Ovary (tissue), 9 donors: ENCODE data around the gene RAB3B. TPM values are rescaled to one million over a fixed set of nuclear protein-coding genes. Genes with fewer than 3 reads are reported as not detected.

Experiments
- DNase-seq, 5 donors: peaks; one replicate each; pipeline ENCODE4 v3.0.0-alpha.2; 2019 to 2020
- H3K27ac ChIP-seq, 2 donors: fragments of 200-600 bp; one replicate each; pipeline versions ENCODE4 v1.5.1 to v1.8.0; 2019 to 2022
- H3K27me3 ChIP-seq: fragments of 200-600 bp; one replicate; pipeline ENCODE4 v1.8.0; 2022
- H3K36me3 ChIP-seq: fragments of 200-600 bp; sonication (generic); one replicate; pipeline ENCODE4 v1.5.1; 2019
- H3K4me1 ChIP-seq: one replicate; pipeline ENCODE4 v1.8.1; 2013; ENCODE audit warnings: mild to moderate bottlenecking, moderate library complexity; ENCODE audit not compliant: insufficient read depth
- H3K4me3 ChIP-seq: fragments of 200-600 bp; sonication (generic); one replicate; pipeline ENCODE4 v1.5.1; 2017
- H3K9me3 ChIP-seq, 2 donors: fragments of 200-600 bp in 1 of 2; sonication (generic) in 1 of 2; one replicate each; pipeline versions ENCODE4 v1.5.1 to v1.8.1; 2013 to 2019; ENCODE audit warnings: mild to moderate bottlenecking in 1 of 2, moderate library complexity in 1 of 2
- EP300 ChIP-seq: sonication (generic); formaldehyde crosslinking; IDR thresholded peaks from one replicate; pipeline ENCODE4 v1.6.1; 2017; ENCODE audit warnings: antibody characterized with exemption
- POLR2A ChIP-seq: fragments of 450-650 bp; IDR thresholded peaks from one replicate; pipeline ENCODE4 v1.6.1; 2017; ENCODE audit warnings: antibody characterized with exemption, mild to moderate bottlenecking, moderate library complexity
- WGBS, 3 donors: extraction: QIAGEN DNeasy Blood & Tissue Kit in 1 of 3; methylation state at CpG; one replicate each; pipeline versions ENCODE4 v1.1.5 to v1.1.7; 2013 to 2017; 5-methylcytosine and 5-hydroxymethylcytosine counted together
- intact Hi-C, 4 donors: fragments of 100-400 bp; cut with DNase I; formaldehyde crosslinking; loops; one replicate each; pipeline versions ENCODE4 v1.11.0 to v1.15.1; 2022 to 2023
- polyA plus RNA-seq, 2 donors: library from polyadenylated mRNA; stranded (reverse); fragments of 200-250 nt in 1 of 2; fragments of 350-450 nt in 1 of 2; fragmentation: Illumina TruSeq in 1 of 2; extraction: RNeasy Lipid Tissue Mini Kit (QIAGEN cat#74804) in 1 of 2; gene quantifications; one replicate each; pipeline ENCODE4 v1.2.3, GENCODE V29; 2013 to 2014
- total RNA-seq, 7 donors: library from RNA; depleted of rRNA in 2 of 7; stranded (reverse); fragments of >200 nt in 2 of 7; fragmentation: NEBNext Ultra II Directional in 3 of 7; extraction: Animal tissue kit (Norgen Biotek cat#: 25700) in 3 of 7; gene quantifications; one replicate each; pipeline versions ENCODE4 v1.1.0 to v1.2.4, GENCODE V29; 2016 to 2023
- TF ChIP-seq, protein P1 (sequence below), 3 donors: fragments of 450-650 bp in 2 of 3; fragments of 200-600 bp in 1 of 3; IDR thresholded peaks; one replicate each; pipeline versions ENCODE4 v1.5.1 to v1.8.0; 2016 to 2022; ENCODE audit warnings: antibody characterized with exemption in 3 of 3, mild to moderate bottlenecking in 1 of 3
- donor health status: DM: no; HTN: no; CAD: no; lungs with moderate emphysema.
- donor health status: DM: no; HTN: no; CAD: no.
- donor health status: Bipolar disorder and iron deficiency.
- donor health status: DM: yes; HTN: yes; CAD: no.
- donor health status: DM: no; HTN: no; CAD: no.
- donor health status: DM: yes; HTN: yes; CAD: no.

RAB3B gene
- total and polyA plus RNA-seq, 9 donors = 1.1 to 8.2 (median 2.9) TPM

DNA sequence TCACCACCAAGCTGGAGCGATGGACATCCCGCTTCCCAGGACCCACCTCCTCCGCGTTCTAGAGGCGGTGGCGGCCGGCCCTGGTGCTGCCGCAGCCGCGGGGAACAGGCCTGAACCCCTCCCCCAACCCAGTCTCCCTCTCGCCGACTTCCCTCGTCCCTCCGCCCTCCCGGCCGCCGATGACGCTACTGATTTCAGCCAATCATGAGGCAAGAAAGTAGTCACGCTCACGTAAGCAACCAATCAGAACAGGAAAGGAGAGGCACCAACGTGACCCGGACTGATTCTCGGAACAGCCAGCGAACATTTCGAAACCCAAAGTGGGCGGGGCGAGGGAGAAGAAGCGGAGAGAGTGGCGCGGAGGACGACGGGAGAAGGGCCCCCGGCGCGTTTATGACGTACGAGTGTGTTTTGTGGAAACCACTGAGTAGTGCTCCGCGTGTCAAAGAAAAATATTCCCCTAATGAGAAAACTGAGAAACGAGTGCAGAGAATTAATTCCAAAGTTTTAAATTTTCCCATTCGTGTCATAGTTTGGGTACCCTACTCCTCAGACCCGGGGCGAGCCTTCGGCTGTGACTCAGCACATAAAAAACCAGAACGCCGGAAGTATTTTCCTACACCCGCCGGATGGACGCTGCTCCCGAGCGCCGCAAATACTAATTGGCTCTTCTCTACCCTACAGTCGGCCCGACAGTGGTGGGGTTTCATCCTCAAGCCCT is 111.7 kb downstream of the RAB3B start, which contains the start of gene NRDC:
NRDC (minus strand) TSS at position 112 of the 721 bp plus-strand sequence. CDS start 112 bp downstream, outside the sequence.
- peak within 1 kb of the TSS; percentile 82 to 95 for H3K27ac ChIP-seq
- H3K9me3 ChIP-seq = no peaks in the 10 kb centered on the region
- TF ChIP-seq, protein P1, sequence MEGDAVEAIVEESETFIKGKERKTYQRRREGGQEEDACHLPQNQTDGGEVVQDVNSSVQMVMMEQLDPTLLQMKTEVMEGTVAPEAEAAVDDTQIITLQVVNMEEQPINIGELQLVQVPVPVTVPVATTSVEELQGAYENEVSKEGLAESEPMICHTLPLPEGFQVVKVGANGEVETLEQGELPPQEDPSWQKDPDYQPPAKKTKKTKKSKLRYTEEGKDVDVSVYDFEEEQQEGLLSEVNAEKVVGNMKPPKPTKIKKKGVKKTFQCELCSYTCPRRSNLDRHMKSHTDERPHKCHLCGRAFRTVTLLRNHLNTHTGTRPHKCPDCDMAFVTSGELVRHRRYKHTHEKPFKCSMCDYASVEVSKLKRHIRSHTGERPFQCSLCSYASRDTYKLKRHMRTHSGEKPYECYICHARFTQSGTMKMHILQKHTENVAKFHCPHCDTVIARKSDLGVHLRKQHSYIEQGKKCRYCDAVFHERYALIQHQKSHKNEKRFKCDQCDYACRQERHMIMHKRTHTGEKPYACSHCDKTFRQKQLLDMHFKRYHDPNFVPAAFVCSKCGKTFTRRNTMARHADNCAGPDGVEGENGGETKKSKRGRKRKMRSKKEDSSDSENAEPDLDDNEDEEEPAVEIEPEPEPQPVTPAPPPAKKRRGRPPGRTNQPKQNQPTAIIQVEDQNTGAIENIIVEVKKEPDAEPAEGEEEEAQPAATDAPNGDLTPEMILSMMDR (IDR thresholded peaks at IDR 0.05) = no peak
- TF ChIP-seq POLR2A (peak; percentile 96), EP300 (peak; percentile 44)
- H3K4me1 ChIP-seq = peaks cover 12% of the 10 kb centered on the region
- WGBS, 3 donors = 0% methylated on average over 54 of the region's 54 CpGs
- peak within 1 kb of the TSS; percentile 94 for H3K4me3 ChIP-seq
- no peaks in the 10 kb centered on the region for H3K36me3 ChIP-seq
- peak; percentile 99 to 100 (median 100) for DNase-seq
- no peaks in the 10 kb centered on the region for H3K27me3 ChIP-seq
- intact Hi-C loops = loop anchor here in 1 of 4 donors (5.0 kb wide), 1 partner anchor 261 kb away; the partner anchor contains the start of gene OSBPL9

DNA sequence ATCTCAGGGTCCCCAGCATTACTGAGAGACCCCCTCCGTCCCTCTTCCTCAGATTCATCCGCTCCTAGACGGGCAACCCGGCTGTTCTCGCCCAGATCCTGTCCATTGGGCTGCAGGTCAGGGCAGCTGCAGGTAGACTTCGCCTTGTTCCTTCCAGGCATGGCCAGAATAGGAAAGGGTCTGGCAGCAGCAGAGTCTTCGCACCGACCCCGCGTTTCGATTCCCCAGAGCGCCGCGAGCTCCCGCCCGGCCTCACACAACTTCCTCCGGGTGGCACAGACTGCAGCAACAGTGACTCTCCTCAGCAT is 112.2 kb downstream of the RAB3B start:
- H3K27ac ChIP-seq = peak overlapping the region; percentile 82 to 92
- H3K36me3 ChIP-seq = no peaks in the 10 kb centered on the region
- H3K4me1 ChIP-seq = peaks cover 12% of the 10 kb centered on the region
- DNase-seq = no peak
- H3K9me3 ChIP-seq = no peaks in the 10 kb centered on the region
- TF ChIP-seq, protein P1 (IDR thresholded peaks at IDR 0.05) = peak in 1 of 3 donors; percentile 12
- no peak for TF ChIP-seq POLR2A
- intact Hi-C loops = loop anchor here in 1 of 4 donors (5.0 kb wide), 1 partner anchor 261 kb away; the partner anchor contains the start of gene OSBPL9
- H3K27me3 ChIP-seq = no peaks in the 10 kb centered on the region
- H3K4me3 ChIP-seq = peak overlapping the region; percentile 94
- WGBS, 3 donors = 0% methylated on average over 17 of the region's 17 CpGs

DNA sequence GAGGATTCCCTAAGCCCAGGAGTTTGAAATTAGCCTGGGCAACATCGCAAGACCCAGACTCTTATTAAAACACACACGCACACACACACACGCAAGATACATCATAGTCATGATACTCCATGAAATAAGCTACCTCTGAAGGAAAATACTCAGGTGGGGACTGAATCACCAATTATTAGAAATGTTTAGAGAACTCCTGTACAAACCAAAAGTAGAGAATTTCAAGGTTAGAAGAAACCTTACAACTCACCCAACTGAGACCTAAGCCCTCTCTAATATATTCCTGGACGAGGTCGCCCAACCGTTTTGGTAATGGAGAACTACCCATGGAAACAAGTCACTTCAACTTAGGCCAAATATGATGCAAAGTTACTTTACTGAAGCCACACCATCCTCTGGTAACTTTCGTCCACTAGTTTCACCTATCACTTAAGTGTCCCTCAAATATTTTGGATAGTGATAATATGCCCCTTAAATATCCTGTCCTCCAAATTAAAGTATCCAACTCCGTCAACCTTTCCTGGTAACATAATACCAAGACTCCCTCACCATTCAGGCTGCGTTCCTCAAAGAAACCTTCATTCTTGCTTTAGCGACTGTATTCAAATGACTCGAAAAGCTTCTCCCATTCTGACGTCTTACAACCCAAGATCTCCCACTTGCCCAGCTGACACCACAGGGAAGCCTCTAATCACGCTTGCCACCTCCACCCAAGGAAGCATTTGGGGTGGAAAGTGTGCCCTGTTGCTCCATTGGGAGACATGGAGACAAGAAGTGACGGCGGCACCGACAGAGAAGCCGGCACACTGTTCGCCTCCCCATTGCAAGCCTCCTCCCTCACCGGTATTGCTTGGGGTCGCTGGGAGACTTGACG is 112.8 kb downstream of the RAB3B start:
- TF ChIP-seq, protein P1 (IDR thresholded peaks at IDR 0.05) = no peak
- TF ChIP-seq POLR2A (no peak), EP300 (no peak)
- no peak for DNase-seq
- Histone ChIP-seq H3K27me3 (no peaks in the 10 kb centered on the region), H3K4me1 (peaks cover 12% of the 10 kb centered on the region), H3K9me3 (no peaks in the 10 kb centered on the region), H3K27ac (peak overlapping the region; percentile 82 to 92), H3K4me3 (peak overlapping the region; percentile 94), H3K36me3 (no peaks in the 10 kb centered on the region)
- intact Hi-C loops = loop anchor here in 1 of 4 donors (5.0 kb wide), 1 partner anchor 260 kb away; the partner anchor contains the start of gene OSBPL9
- 12 to 14% (median 12%) methylated on average over 19 to 21 of the region's 21 CpGs for WGBS, 3 donors

DNA sequence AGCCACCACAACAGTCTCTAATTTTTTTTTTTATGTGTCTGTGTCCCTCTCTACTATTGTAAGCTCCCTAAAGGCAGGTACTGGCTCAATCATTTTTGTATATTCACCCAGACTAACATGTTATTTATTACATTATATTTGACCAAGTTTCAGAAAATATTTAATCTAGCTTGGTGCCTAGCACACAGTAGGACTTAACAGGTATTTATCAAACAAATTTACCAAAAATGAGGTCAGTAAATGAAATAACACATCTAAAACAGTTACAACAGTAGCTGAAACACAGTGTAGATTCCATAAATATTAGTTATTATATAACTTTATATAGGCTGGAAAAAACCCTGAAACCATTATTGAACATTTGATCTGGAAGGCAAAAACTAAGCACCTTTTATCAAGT is 114.7 kb downstream of the RAB3B start:
- H3K4me3 ChIP-seq = no peak overlapping the region

More for the DNA sequence above, 114.7 kb downstream of the RAB3B start:
- intact Hi-C loops = loop anchor here in 1 of 4 donors (5.0 kb wide), 1 partner anchor 259 kb away; the partner anchor contains the start of gene OSBPL9
- peaks cover 15% of the 10 kb centered on the region for H3K4me1 ChIP-seq
- TF ChIP-seq, protein P1 (IDR thresholded peaks at IDR 0.05) = no peak
- TF ChIP-seq POLR2A (no peak), EP300 (no peak)
- no peaks in the 10 kb centered on the region for H3K9me3 ChIP-seq
- no peaks in the 10 kb centered on the region for H3K36me3 ChIP-seq
- DNase-seq = no peak
- H3K27me3 ChIP-seq = no peaks in the 10 kb centered on the region
- H3K27ac ChIP-seq = no peak overlapping the region
